OCI-LY7 (cell line): ENCODE results near the gene AKT2. TPM values are rescaled to one million over a fixed set of nuclear protein-coding genes. Genes with fewer than 3 reads are reported as not detected.

Experiments
- BruUV-seq: library from RNA; stranded (reverse); fragments of 400-500 nt; replicated peaks from 2 replicates; lab custom pipeline; 2021; lab: Mats Ljungman, UMichigan
- CTCF ChIA-PET: fragments of 300-600 bp; sonication (Branson Sonifier 250); formaldehyde crosslinking; loops from one replicate; lab custom pipeline; 2022; ENCODE audit warnings: antibody characterized with exemption; ENCODE audit not compliant: unreplicated experiment; lab: Charles Lee
- POLR2A ChIA-PET: fragments of 300-600 bp; sonication (Branson Sonifier 250); formaldehyde crosslinking; loops from one replicate; lab custom pipeline; 2022; ENCODE audit warnings: antibody characterized with exemption; lab: Charles Lee
- DNase-seq: peaks from one replicate; pipeline ENCODE4 v3.0.0-alpha.2; 2015; ENCODE audit warnings: low spot score
- H2AFZ ChIP-seq: fragments of 200-600 bp; sonication (generic), shearing (Covaris generic); 2 replicates; pipeline ENCODE4 v1.6.1; 2014; ENCODE audit warnings: mild to moderate bottlenecking, antibody characterized with exemption, low read length, moderate library complexity
- H3K27ac ChIP-seq: fragments of 200-600 bp; sonication (generic); 2 replicates; pipeline ENCODE4 v1.5.1; 2014; ENCODE audit warnings: mixed run types, low read depth, mild to moderate bottlenecking, moderate library complexity, low read length, inconsistent platforms; ENCODE audit not compliant: poor library complexity, severe bottlenecking
- H3K36me3 ChIP-seq: fragments of 200-600 bp; sonication (generic); 2 replicates; pipeline ENCODE4 v1.6.1; 2014; ENCODE audit warnings: mild to moderate bottlenecking, antibody characterized with exemption, low read length, moderate library complexity, mixed read lengths; ENCODE audit not compliant: insufficient read depth
- H3K4me1 ChIP-seq: fragments of 200-600 bp; sonication (generic); 2 replicates; pipeline ENCODE4 v1.5.1; 2014; ENCODE audit warnings: mild to moderate bottlenecking, low read length; ENCODE audit not compliant: insufficient read depth, poor library complexity, severe bottlenecking
- H3K4me2 ChIP-seq: fragments of 200-600 bp; sonication (generic); 2 replicates; pipeline ENCODE4 v1.6.1; 2014; ENCODE audit warnings: mild to moderate bottlenecking, low read length
- H3K4me3 ChIP-seq: fragments of 200-600 bp; sonication (generic); 2 replicates; pipeline ENCODE4 v1.5.1; 2014; ENCODE audit warnings: mild to moderate bottlenecking, low read depth, low read length; ENCODE audit not compliant: poor library complexity, severe bottlenecking
- H3K79me2 ChIP-seq: fragments of 200-600 bp; sonication (generic); 2 replicates; pipeline ENCODE4 v1.6.1; 2016; ENCODE audit warnings: low read depth, mild to moderate bottlenecking, low read length, moderate library complexity, mixed read lengths; ENCODE audit not compliant: insufficient read depth
- H3K9me2 ChIP-seq: fragments of 200-600 bp; sonication (generic); 2 replicates; pipeline ENCODE4 v1.6.1; 2016; ENCODE audit warnings: mild to moderate bottlenecking, low read length, mixed read lengths; ENCODE audit not compliant: insufficient read depth
- H3K9me3 ChIP-seq: fragments of 200-600 bp; sonication (generic); 2 replicates; pipeline ENCODE4 v1.6.1; 2014; ENCODE audit warnings: mild to moderate bottlenecking, mixed run types, low read length, mixed read lengths
- H4K20me1 ChIP-seq: fragments of 200-600 bp; sonication (generic); 2 replicates; pipeline ENCODE4 v1.6.1; 2014; ENCODE audit warnings: mild to moderate bottlenecking, antibody characterized with exemption, low read length, moderate library complexity, mixed read lengths; ENCODE audit not compliant: insufficient read depth
- CTCF ChIP-seq: fragments of 200-600 bp; sonication (generic); conservative IDR thresholded peaks from 2 replicates; pipeline ENCODE4 v1.5.1; 2014; ENCODE audit warnings: mild to moderate bottlenecking, antibody characterized with exemption, low read length, moderate library complexity, mixed read lengths
- EZH2phosphoT487 ChIP-seq: fragments of 200-600 bp; sonication (generic); IDR thresholded peaks from 2 replicates; pipeline ENCODE4 v1.6.1; 2018; ENCODE audit warnings: low read depth, borderline replicate concordance, mild to moderate bottlenecking, mixed run types, antibody characterized with exemption, low read length, moderate library complexity, mixed read lengths
- intact Hi-C: fragments of 100-400 bp; cut with micrococcal nuclease; formaldehyde crosslinking; loops from one replicate; pipeline ENCODE4 v1.10.0; 2022; ENCODE audit not compliant: unreplicated experiment
- total RNA-seq, 2 experiments: library from RNA; depleted of rRNA in 1 of 2; stranded (reverse); fragments of >200 nt in 1 of 2; shearing (Covaris generic) in 1 of 2; gene quantifications; 2 replicates each; pipeline ENCODE4 v1.2.3, GENCODE V29; 2014 to 2022

The AKT2 gene
- total RNA-seq, 2 experiments from 2014 or later: 116 to 197 TPM

DNA sequence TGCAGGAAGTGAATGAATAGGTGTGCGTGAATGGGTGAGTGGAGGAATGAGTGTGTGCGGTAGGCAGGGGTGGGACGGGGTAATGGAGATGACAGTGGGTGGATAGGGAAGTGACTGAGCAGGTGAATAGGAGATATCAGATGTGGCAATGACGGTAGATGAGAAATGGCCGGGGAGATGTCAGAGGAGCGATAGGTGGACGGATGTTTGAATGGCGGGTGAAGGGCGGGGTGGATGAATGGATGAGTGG is 68.4 kb downstream of the AKT2 start:
- intact Hi-C loops: no loop called here
- Histone ChIP-seq H3K4me3 (no peak overlapping the region), H3K9me3 (no peaks in the 10 kb centered on the region), H2AFZ (no peak overlapping the region), H3K4me2 (no peak overlapping the region), H4K20me1 (no peaks in the 10 kb centered on the region), H3K4me1 (no peaks in the 10 kb centered on the region), H3K79me2 (no peaks in the 10 kb centered on the region), H3K36me3 (no peaks in the 10 kb centered on the region), H3K27ac (no peak overlapping the region), H3K9me2 (no peaks in the 10 kb centered on the region)
- ChIA-PET POLR2A (no interaction called here), CTCF (no interaction called here)
- DNase-seq: no peak
- BruUV-seq: no TSS peak
- TF ChIP-seq CTCF (no peak), EZH2phosphoT487 (no peak)

- Histone ChIP-seq H3K27ac (no peak overlapping the region), H2AFZ (no peak overlapping the region), H3K79me2 (no peaks in the 10 kb centered on the region), H4K20me1 (no peaks in the 10 kb centered on the region), H3K4me3 (no peak overlapping the region), H3K4me1 (no peaks in the 10 kb centered on the region), H3K9me3 (no peaks in the 10 kb centered on the region), H3K4me2 (no peak overlapping the region), H3K36me3 (no peaks in the 10 kb centered on the region), H3K9me2 (no peaks in the 10 kb centered on the region)
- BruUV-seq: no TSS peak
- ChIA-PET POLR2A (no interaction called here), CTCF (no interaction called here)
- TF ChIP-seq CTCF (no peak), EZH2phosphoT487 (no peak)
- no peak for DNase-seq
- intact Hi-C loops: no loop called here
Observed at GRCh38 chr19:40216013-40216776, 69.0 kb downstream of the AKT2 start.

GRCh38 chr19:40214936-40215335 is 70.2 kb downstream of the AKT2 start:
- TF ChIP-seq EZH2phosphoT487: no peak
- H3K4me3 ChIP-seq: no peak overlapping the region
- no peak overlapping the region for H3K27ac ChIP-seq
- intact Hi-C loops: no loop called here
- no peaks in the 10 kb centered on the region for H3K4me1 ChIP-seq
- DNase-seq: no peak
- BruUV-seq: no TSS peak
- H3K9me3 ChIP-seq: no peaks in the 10 kb centered on the region
- no peaks in the 10 kb centered on the region for H3K9me2 ChIP-seq
- H3K79me2 ChIP-seq: no peaks in the 10 kb centered on the region
- ChIA-PET POLR2A (no interaction called here), CTCF (no interaction called here)
- no peaks in the 10 kb centered on the region for H4K20me1 ChIP-seq
- H2AFZ ChIP-seq: no peak overlapping the region
- no peak overlapping the region for H3K4me2 ChIP-seq
- no peaks in the 10 kb centered on the region for H3K36me3 ChIP-seq
